ENCODE data around the gene FHOD3.

- TF ChIP-seq CTCF (conservative IDR thresholded peaks at IDR 0.05; ENCODE audit: low read depth, low read length) (no peak), EZH2 (IDR thresholded peaks at IDR 0.05; ENCODE audit: borderline replicate concordance, low read depth, low read length, poor library complexity, severe bottlenecking) (no peak)
Measured at GRCh38 chr18:36622610-36623009, 325.1 kb downstream of the FHOD3 start.

All from A673 (cell line).